ENCODE data around the gene TMEM91.
"Not testable (repeated sequence)": the region's sequence is repeated elsewhere in the genome, so short reads cannot be mapped to it uniquely, and the experiment has no call there.

TMEM91 gene

GRCh38 chr19:41372501-41372900 is 3.8 kb upstream of the TMEM91 start:
- H3K27ac ChIP-seq, result no peak overlapping the region
- TF ChIP-seq ZFX (IDR thresholded peaks at IDR 0.05) (no peak), CTCF (conservative IDR thresholded peaks at IDR 0.05) (no peak)

- no peak overlapping the region for H3K27ac ChIP-seq
- no peak for TF ChIP-seq ZFX (IDR thresholded peaks at IDR 0.05)
- no peak for TF ChIP-seq CTCF (conservative IDR thresholded peaks at IDR 0.05)
Measured at GRCh38 chr19:41373993-41374392, 2.3 kb upstream of the TMEM91 start.

- H3K27ac ChIP-seq, result no peak overlapping the region
Measured at GRCh38 chr19:41376998-41377365, 649 bp downstream of the TMEM91 start.

GRCh38 chr19:41377977-41378709 is 1.8 kb downstream of the TMEM91 start:
- H3K27ac ChIP-seq, result no peak overlapping the region
- TF ChIP-seq ZFX (IDR thresholded peaks at IDR 0.05) (no peak), CTCF (conservative IDR thresholded peaks at IDR 0.05) (no peak)

More at GRCh38 chr19:41376998-41377365, 649 bp downstream of the TMEM91 start:
- TF ChIP-seq CTCF (conservative IDR thresholded peaks at IDR 0.05), result no peak
- TF ChIP-seq ZFX (IDR thresholded peaks at IDR 0.05), result no peak

- not testable (repeated sequence) for H3K27ac ChIP-seq
Measured at GRCh38 chr19:41381536-41381935, 5.2 kb downstream of the TMEM91 start.

GRCh38 chr19:41384351-41384750 is 8.0 kb downstream of the TMEM91 start:
- TF ChIP-seq ZFX (IDR thresholded peaks at IDR 0.05) (no peak), CTCF (conservative IDR thresholded peaks at IDR 0.05) (no peak)

GRCh38 chr19:41386442-41386841 is 10.1 kb downstream of the TMEM91 start:
- H3K27ac ChIP-seq, result no peak overlapping the region
- TF ChIP-seq ZFX (IDR thresholded peaks at IDR 0.05) (no peak), CTCF (conservative IDR thresholded peaks at IDR 0.05) (no peak)

More at GRCh38 chr19:41384351-41384750, 8.0 kb downstream of the TMEM91 start:
- H3K27ac ChIP-seq, result no peak overlapping the region

- TF ChIP-seq ZFX (IDR thresholded peaks at IDR 0.05) (no peak), CTCF (conservative IDR thresholded peaks at IDR 0.05) (no peak)
- H3K27ac ChIP-seq, result no peak overlapping the region
Measured at GRCh38 chr19:41391618-41392017, 15.3 kb downstream of the TMEM91 start.
